Left ventricle myocardium inferior (tissue), 1 donor: ENCODE results near the gene NSD1. TPM values are rescaled to one million over a fixed set of nuclear protein-coding genes. Genes with fewer than 3 reads are reported as not detected.
"Not testable (repeated sequence)": the region's sequence is repeated elsewhere in the genome, so short reads cannot be mapped to it uniquely, and the experiment has no call there.

ENCODE experiments used
- DNase-seq: peaks from one replicate; pipeline ENCODE4 v3.0.0-alpha.2; 2020
- H3K27ac ChIP-seq: fragments of 200-600 bp; replicated peaks from 2 replicates; pipeline ENCODE4 v1.8.0; 2021
- H3K27me3 ChIP-seq: fragments of 200-600 bp; 2 replicates; pipeline ENCODE4 v1.8.0; 2021; ENCODE audit warnings: low read depth
- H3K36me3 ChIP-seq: fragments of 200-600 bp; 2 replicates; pipeline ENCODE4 v1.8.0; 2021
- H3K4me1 ChIP-seq: fragments of 200-600 bp; 2 replicates; pipeline ENCODE4 v1.8.0; 2021
- H3K4me3 ChIP-seq: fragments of 200-600 bp; 2 replicates; pipeline ENCODE4 v1.8.0; 2021; ENCODE audit warnings: mild to moderate bottlenecking, moderate library complexity
- H3K9me3 ChIP-seq: fragments of 200-600 bp; replicated peaks from 2 replicates; pipeline ENCODE4 v1.8.0; 2021
- CTCF ChIP-seq: fragments of 200-600 bp; IDR thresholded peaks from 2 replicates; pipeline ENCODE4 v1.8.0; 2021; ENCODE audit warnings: antibody characterized with exemption, mild to moderate bottlenecking, borderline replicate concordance
- intact Hi-C: fragments of 100-400 bp; cut with micrococcal nuclease; formaldehyde crosslinking; loops from one replicate; pipeline ENCODE4 v1.11.0; 2022
- total RNA-seq: library from RNA; stranded (reverse); fragmentation: NEBNext Ultra II Directional; extraction: Animal tissue kit (Norgen Biotek cat#: 25700); gene quantifications from one replicate; pipeline ENCODE4 v1.2.1, GENCODE V29; 2021
- donor health status: DM: no; HTN: yes; CAD: no; lungs with severe emphysema.

The NSD1 gene
- total RNA-seq, 1 donor from 2014 or later: 40.8 TPM

GRCh38 chr5:177242304-177242703 is 108.7 kb downstream of the NSD1 start:
- Histone ChIP-seq H3K4me1 (no peaks in the 10 kb centered on the region), H3K27me3 (no peaks in the 10 kb centered on the region), H3K9me3 (no peaks in the 10 kb centered on the region), H3K36me3 (peaks cover 82% of the 10 kb centered on the region), H3K4me3 (no peak overlapping the region), H3K27ac (no peak overlapping the region)
- DNase-seq: no peak
- no peak for TF ChIP-seq CTCF
- intact Hi-C loops: no loop called here

GRCh38 chr5:177249761-177250537 is 116.4 kb downstream of the NSD1 start:
- Histone ChIP-seq H3K4me1 (peaks cover 21% of the 10 kb centered on the region), H3K27ac (peak overlapping the region; percentile 1), H3K4me3 (no peak overlapping the region), H3K9me3 (no peaks in the 10 kb centered on the region), H3K27me3 (no peaks in the 10 kb centered on the region), H3K36me3 (peaks cover 83% of the 10 kb centered on the region)
- DNase-seq: no peak
- no peak for TF ChIP-seq CTCF
- intact Hi-C loops: no loop called here

GRCh38 chr5:177253252-177253651 is 119.7 kb downstream of the NSD1 start:
- H3K36me3 ChIP-seq: peaks cover 80% of the 10 kb centered on the region
- H3K4me3 ChIP-seq: no peak overlapping the region
- DNase-seq: no peak
- no peak for TF ChIP-seq CTCF
- H3K27ac ChIP-seq: no peak overlapping the region
- H3K9me3 ChIP-seq: no peaks in the 10 kb centered on the region
- no peaks in the 10 kb centered on the region for H3K27me3 ChIP-seq
- peaks cover 21% of the 10 kb centered on the region for H3K4me1 ChIP-seq
- intact Hi-C loops: no loop called here

- H3K4me3 ChIP-seq: no peak overlapping the region
- DNase-seq: no peak
- TF ChIP-seq CTCF: no peak
- H3K4me1 ChIP-seq: peaks cover 4% of the 10 kb centered on the region
- intact Hi-C loops: no loop called here
- H3K36me3 ChIP-seq: peaks cover 87% of the 10 kb centered on the region
- H3K27ac ChIP-seq: no peak overlapping the region
- H3K27me3 ChIP-seq: no peaks in the 10 kb centered on the region
- H3K9me3 ChIP-seq: no peaks in the 10 kb centered on the region
Observed at GRCh38 chr5:177256296-177256695, 122.7 kb downstream of the NSD1 start.

- H3K4me3 ChIP-seq, intact Hi-C loops, H3K4me1 ChIP-seq, H3K27ac ChIP-seq, H3K27me3 ChIP-seq, H3K9me3 ChIP-seq, DNase-seq: not testable (repeated sequence)
- peaks cover 88% of the 10 kb centered on the region for H3K36me3 ChIP-seq
Observed at GRCh38 chr5:177258711-177259110, 125.1 kb downstream of the NSD1 start.

- no peak overlapping the region for H3K27ac ChIP-seq
- TF ChIP-seq CTCF: no peak
- no peak for DNase-seq
- H3K4me3 ChIP-seq: no peak overlapping the region
- no peaks in the 10 kb centered on the region for H3K4me1 ChIP-seq
- H3K9me3 ChIP-seq: no peaks in the 10 kb centered on the region
- H3K36me3 ChIP-seq: peaks cover 80% of the 10 kb centered on the region
- intact Hi-C loops: no loop called here
- H3K27me3 ChIP-seq: no peaks in the 10 kb centered on the region
Observed at GRCh38 chr5:177260961-177261360, 127.4 kb downstream of the NSD1 start.
